Stimulated activated CD8-positive, alpha-beta memory T cell treated with anti-CD3 and anti-CD28 coated beads, Interleukin-12 subunit alpha, Interleukin-12 subunit beta, amount 100 ng/mL, for 24 hours (primary cell): ENCODE data around the gene TAOK3.

Experiments
- DNase-seq: peaks from one replicate; pipeline ENCODE4 v3.0.0-alpha.2; 2020; ENCODE audit errors: extremely low read depth

Gene TAOK3

GRCh38 chr12:118212606-118213005, 160.1 kb downstream of the TAOK3 start:
- DNase-seq, result no peak

DNA sequence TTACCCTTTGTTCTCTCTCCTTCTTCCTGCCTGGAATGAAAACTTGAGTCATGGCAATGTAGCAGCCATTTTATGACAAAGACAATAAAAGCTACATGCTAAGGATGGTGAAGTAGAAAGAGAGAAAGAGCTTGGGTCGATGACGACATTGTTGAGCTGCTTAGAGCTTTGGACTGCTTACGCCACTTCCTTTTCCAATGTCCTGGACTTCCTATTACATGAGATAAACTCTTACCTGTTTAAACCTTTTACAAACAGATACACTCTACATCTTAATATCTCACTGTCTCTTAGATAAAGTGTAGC, 166.6 kb downstream of the TAOK3 start:
- no peak for DNase-seq

GRCh38 chr12:118193958-118194357, 178.7 kb downstream of the TAOK3 start:
- DNase-seq, result no peak

GRCh38 chr12:118193477-118193876, 179.2 kb downstream of the TAOK3 start:
- no peak for DNase-seq

DNA sequence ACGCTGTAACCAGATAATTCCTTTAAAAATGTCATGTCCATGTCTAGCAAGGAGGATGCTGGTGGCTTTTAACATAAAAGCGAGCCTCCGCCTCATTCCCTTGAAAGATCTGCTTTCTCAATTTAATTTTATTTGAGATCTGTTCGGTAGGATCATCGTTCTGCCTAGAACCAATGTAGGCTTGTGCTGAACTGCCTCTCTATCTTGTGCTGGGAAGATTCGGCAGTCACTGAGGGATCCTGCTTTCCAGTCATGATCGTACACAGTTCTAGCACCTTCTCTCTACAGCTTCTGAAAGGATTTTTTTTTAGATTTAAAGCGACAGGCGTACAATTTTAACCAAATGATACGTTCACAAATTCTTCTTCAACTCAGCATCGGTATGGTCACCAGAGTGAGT, 182.4 kb downstream of the TAOK3 start:
- DNase-seq, result no peak

DNA sequence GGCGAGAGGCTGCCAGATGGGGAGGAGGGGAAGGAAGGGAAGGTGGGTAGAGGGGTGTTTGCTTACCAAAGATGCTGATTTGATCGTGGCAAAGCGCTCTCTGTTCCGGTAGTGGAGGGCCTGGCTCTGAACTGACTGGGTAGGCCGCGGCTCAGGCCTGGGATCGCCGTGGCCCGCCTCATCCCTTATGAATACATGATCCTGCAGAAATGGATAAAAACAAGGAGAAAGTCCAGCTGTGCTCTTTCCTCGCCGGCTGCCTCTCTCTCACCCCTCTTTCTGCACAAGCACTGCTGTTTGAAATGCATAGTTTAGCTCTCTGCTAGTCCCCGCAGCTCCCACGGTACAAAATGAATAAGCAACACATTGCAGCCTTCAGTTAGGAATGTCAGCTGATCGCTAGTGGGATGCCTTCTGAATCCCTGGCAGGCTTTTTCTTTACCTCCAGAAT, 182.9 kb downstream of the TAOK3 start:
- DNase-seq, result no peak

- DNase-seq, result no peak
Observed at GRCh38 chr12:118188690-118189371, 183.9 kb downstream of the TAOK3 start.

- DNase-seq, result no peak
Observed at GRCh38 chr12:118187751-118188435, 184.8 kb downstream of the TAOK3 start.

DNA sequence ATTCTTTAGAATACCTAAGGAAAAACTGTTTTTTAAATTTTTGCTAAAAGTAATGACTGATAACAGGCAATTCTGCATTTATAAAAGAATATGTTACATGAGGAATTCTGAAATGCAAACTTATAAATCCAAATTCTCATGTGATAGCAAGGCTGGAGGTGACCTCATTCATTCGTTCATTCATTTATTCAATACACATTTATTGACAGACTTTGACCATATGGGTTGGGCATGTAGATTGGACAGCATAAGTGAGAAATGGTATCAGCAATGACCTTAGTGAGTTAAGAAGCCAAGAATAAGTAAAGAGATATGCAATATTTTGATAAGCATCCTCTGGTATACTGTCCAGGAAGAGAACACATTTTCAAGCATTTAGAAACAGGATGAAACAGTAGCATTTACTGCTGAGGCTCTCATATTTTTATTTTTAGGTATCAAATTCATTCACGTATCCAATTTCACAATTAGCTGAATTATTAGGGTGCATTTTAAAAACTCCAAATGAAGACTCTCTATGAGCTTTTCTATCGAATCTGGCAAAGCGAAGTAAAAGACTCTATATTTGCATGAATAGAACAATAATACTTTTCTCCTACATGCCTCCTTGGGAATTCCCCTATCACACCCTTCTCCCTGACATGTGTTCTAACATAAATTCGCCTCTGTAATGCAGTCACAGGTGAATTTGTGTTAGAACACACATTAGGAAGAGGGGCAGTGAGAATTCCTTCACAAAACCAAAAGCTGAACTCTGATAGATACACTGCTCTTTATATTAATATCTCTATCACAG, 186.9 kb downstream of the TAOK3 start:
- DNase-seq, result no peak

DNA sequence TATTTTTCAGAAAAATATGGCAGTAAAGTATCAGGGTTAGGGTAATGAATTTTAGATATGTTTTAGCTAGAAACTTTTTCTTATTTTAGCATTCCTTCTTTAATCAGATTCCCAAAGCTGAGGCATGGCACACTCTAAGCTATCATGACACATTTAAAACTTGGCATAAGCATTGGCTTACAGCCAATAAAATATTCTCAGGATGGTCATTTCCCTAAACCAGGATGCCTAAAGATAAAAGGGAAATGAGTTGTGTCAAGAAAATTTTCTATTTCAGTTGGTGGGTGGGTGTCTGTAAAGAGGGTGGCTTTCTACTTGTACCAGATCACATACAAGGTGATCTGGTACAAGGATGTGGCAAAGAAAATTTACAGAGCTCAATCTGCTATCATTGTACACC, 189.0 kb downstream of the TAOK3 start:
- no peak for DNase-seq

- no peak for DNase-seq
Observed at GRCh38 chr12:118183155-118183554, 189.6 kb downstream of the TAOK3 start.

GRCh38 chr12:118175823-118176447, 196.8 kb downstream of the TAOK3 start:
- no peak for DNase-seq

GRCh38 chr12:118166946-118167345, 205.8 kb downstream of the TAOK3 start:
- no peak for DNase-seq

- DNase-seq, result no peak
Observed at GRCh38 chr12:118164798-118165486, 207.8 kb downstream of the TAOK3 start.

- no peak for DNase-seq
Observed at GRCh38 chr12:118160536-118160935, 212.2 kb downstream of the TAOK3 start.

DNA sequence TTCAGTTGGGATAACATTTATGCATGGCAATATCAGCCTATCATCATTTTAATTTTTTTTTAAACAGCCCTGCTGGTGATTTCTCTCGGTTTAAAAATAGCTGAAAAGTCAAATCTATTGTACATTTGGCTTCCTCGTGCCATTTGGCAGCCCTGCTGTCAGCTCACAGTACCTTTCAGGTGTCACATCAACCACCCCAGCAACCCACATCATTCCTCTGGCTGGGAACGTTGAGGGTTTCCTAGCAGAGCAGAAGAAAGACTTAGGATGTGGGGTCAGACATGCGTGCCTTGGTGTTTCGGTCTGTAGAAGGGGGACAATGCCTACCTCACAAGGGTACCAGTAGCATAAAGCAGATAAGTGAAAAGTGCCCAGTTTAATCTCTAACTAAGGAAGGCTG, 221.0 kb downstream of the TAOK3 start:
- DNase-seq, result no peak

DNA sequence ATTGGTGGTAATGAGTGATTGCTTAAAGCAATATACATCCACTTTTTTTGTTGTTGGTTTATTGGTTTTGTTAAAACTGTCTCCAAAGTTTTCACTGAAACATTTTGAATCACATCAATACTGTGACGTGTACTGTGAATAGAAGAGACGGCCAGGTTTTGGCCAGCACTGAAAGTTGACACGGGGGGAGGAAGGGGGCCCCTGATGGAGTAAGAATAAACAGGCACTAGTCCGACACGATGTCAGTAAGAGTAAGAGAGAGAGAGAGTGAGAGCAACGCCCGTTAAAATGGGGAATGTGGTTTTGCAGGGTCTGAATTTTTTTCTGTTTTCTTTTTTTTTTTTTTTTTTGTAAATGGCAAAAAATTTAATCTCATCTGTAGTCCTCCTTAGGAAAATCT, 222.1 kb downstream of the TAOK3 start:
- DNase-seq, result no peak

GRCh38 chr12:118148287-118148686, 224.4 kb downstream of the TAOK3 start:
- DNase-seq, result no peak

- no peak for DNase-seq
Observed at GRCh38 chr12:118145798-118146156, 226.9 kb downstream of the TAOK3 start.

DNA sequence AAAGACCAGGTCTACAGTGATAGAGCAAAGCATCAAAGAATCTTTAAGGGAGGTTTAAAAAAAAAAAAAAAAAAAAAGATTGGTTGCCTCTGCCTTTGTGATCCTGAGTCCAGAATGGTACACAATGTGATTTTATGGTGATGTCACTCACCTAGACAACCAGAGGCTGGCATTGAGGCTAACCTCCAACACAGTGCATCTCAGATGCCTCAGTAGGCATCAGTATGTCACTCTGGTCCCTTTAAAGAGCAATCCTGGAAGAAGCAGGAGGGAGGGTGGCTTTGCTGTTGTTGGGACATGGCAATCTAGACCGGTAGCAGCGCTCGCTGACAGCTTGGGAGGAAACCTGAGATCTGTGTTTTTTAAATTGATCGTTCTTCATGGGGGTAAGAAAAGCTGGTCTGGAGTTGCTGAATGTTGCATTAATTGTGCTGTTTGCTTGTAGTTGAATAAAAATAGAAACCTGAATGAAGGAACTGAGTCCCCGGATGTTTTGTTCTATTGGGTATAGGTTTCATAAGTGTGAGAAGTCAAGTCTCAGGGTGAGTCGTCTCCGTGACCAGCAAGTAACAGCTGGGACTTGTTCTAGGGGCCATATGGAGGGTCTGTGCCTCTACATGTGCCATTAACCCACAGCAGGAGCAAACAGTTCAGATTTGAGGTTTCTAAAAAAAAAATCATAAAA, 227.5 kb downstream of the TAOK3 start:
- no peak for DNase-seq

- DNase-seq, result no peak
Observed at GRCh38 chr12:118144499-118144898, 228.2 kb downstream of the TAOK3 start.
